ENCODE measurements around the gene PCP4. TPM values are rescaled to one million over a fixed set of nuclear protein-coding genes. Genes with fewer than 3 reads are reported as not detected.

The PCP4 gene
- total RNA-seq, 2 donors from 2014 or later: not detected

DNA sequence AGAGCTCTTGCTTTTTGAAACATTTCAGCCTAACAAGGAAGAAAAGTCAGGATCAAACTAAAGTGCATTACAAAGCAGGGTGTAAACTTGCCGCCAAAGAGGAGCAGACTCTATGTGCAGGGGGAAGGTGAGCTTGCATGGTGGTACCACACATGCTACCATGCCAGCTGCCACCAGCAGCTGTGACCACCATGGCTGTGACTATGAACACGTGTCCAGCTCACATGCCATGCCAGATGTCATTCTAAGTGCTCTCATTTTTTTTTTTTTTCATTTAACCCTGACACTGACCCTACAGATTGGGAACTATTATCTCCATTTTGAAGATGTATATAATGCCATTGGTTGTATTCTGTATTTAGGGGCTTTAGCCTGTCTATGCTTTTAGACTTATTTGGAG, 79.0 kb downstream of the PCP4 start:
- no peak for ATAC-seq
- H3K27ac Mint-ChIP-seq: no peak overlapping the region
- peaks cover 6 to 16% of the 10 kb centered on the region in 2 donors for H3K9me3 Mint-ChIP-seq
- DNase-seq (ENCODE audit: low spot score in 2 of 2): no peak
- H3K36me3 Mint-ChIP-seq: peaks cover 0 to 11% of the 10 kb centered on the region in 2 donors

DNA sequence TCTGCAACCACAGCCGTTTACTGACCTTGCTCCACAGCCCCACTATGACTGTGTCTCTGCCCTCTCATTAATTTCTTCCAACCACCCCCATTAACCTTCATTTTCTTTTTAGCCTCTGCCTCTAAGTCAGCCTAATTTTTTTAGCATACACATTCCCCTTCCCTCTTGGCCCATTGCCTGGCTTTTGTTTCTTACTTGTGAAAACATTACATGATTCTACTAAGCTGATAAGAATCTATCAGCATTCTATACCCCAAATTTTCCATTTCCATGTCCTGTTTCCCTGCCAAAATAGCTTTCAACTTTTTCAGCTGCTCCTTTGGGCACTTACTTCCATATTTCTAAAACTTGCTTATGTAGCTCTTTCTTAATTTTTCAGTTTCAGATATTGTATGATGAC, 79.8 kb downstream of the PCP4 start:
- Mint-ChIP-seq H3K9me3 (peaks cover 6 to 16% of the 10 kb centered on the region in 2 donors), H3K36me3 (peaks cover 0 to 18% of the 10 kb centered on the region in 2 donors), H3K27ac (no peak overlapping the region)
- DNase-seq (ENCODE audit: low spot score in 2 of 2): no peak
- ATAC-seq: no peak

DNA sequence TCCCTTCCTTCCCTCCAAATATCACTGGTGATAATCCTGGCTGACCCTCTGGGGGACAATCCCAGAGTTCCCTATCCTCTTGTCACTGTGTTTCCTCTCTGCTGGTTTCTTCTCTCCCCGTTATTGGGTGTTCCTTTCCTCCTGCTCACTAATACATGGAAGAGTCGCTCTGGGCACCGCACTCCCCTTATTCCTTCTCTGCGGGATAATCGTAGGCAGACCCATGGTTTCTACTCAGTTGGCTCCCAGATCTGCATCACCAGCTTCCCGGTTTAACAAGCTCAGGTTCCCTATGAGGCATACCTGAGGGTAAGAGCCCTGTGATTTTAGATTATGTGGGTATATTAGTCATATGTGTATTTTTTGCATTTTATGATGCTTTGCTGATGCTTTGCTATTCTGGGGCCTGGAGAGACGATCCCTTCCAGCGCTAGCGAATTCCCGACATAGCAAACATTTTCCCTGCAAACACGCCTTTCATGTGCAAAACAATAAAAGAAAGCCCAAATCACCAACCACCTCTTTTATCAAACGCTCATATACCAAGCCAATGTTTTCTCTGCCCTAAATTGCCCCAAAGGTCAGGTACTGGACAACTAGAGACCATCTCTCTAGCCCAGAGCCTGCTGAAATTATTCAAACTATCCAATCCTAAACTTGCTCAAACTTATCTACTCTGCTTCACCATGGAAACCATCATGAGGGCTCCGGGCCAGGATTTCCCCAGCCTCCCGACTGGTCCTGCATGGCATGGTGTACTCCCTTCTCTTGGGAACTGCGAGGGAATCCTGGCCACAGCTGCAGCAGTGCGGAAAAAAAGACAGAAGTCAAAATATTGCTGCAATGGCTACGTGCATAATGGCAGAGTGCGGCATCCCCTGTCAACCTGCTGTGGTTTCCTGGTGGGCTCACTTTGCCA, 84.2 kb downstream of the PCP4 start:
- H3K27ac Mint-ChIP-seq: no peak overlapping the region
- ATAC-seq: no peak
- peaks cover 6 to 8% of the 10 kb centered on the region in 2 donors for H3K9me3 Mint-ChIP-seq
- no peak for DNase-seq (ENCODE audit: low spot score in 2 of 2)
- peaks cover 0 to 10% of the 10 kb centered on the region in 2 donors for H3K36me3 Mint-ChIP-seq

DNA sequence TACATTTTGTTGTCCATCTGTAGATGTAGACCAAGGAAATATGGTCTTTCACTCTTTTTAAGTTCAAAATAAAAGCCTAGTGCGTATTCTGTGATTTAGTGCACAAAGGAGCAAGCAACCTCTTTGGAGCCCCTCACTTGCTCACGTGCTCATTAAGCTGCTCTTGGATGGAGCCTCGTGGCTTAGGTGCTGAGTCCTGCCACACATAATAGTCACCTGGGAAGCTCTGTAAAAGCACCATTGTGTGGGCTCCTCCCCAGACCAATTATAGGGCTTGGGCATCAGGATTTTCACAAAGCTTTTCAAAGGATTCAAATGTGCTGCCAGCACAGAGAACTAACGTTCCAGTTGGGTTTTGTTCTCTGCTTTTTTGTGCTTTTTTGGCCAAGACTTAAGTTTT, 85.0 kb downstream of the PCP4 start:
- Mint-ChIP-seq H3K9me3 (peaks cover 3% of the 10 kb centered on the region in 2 donors), H3K27ac (no peak overlapping the region), H3K36me3 (peaks cover 0 to 10% of the 10 kb centered on the region in 2 donors)
- ATAC-seq: no peak
- no peak for DNase-seq (ENCODE audit: low spot score in 2 of 2)

DNA sequence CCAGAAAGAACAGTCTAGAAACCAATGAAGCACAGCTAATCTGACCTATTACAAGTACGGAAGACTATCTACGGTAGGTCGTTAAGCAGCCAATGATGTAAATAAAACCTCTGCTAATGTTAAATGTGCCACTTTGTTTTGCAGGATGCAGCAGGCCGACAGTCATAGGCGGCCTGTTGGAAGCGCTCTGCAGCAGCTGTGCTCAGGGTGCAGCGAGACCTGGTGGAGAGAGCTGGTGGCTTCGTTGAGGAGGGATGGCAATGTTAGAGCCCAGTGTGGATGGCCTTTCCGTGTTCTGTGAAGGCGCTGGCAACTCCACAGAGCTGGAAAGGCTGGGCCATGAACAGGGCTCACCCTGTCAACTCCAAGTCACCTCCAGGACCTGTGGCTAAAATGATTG, 87.3 kb downstream of the PCP4 start:
- H3K27ac Mint-ChIP-seq: no peak overlapping the region
- H3K9me3 Mint-ChIP-seq: no peaks in the 10 kb centered on the region
- peaks cover 0 to 10% of the 10 kb centered on the region in 2 donors for H3K36me3 Mint-ChIP-seq

DNA sequence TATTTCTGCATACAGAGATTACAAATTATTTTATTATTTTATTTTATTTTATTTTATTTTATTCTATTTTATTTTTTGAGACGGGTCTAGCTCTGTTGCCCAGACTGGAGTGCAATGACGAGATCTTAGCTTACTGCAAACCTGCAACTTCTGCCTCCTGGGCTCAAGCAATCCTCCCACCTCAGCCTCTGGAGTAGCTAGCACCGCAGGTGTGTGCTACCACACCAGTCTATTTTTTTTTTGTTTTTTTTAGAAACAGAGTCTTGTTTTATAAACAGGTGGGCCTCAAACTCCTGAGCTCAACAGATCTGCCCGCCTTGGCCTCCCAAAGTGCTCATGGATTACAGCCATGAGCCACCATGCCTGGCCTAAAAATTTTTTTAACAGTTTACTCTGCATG, 88.1 kb downstream of the PCP4 start:
- DNase-seq (ENCODE audit: low spot score in 2 of 2) (no peak), ATAC-seq (no peak)
- peaks cover 5% of the 10 kb centered on the region in 2 donors for H3K9me3 Mint-ChIP-seq
- H3K27ac Mint-ChIP-seq: no peak overlapping the region
- peaks cover 0 to 15% of the 10 kb centered on the region in 2 donors for H3K36me3 Mint-ChIP-seq

More for the DNA sequence above, 87.3 kb downstream of the PCP4 start:
- ATAC-seq (no peak), DNase-seq (ENCODE audit: low spot score in 2 of 2) (no peak)

DNA sequence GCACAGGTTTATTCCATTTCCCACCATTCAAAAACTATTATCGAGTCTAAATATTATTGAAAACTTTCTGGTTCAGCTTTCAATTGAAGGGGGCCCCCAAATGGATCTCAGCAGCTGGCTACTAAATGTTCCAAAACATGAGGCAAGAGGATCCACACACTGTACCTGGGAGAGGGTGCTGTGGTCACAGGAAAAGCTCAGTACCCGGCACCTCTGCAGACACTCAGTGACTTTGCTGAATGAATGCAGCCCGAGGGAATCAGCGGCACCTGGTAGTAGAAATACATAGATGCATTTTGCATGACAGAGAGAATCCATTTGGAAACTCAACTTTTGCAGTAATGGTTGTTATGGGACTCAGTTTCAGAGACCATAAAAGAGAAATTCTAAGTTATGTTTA, 89.3 kb downstream of the PCP4 start:
- Mint-ChIP-seq H3K36me3 (peaks cover 0 to 15% of the 10 kb centered on the region in 2 donors), H3K27ac (no peak overlapping the region), H3K9me3 (peaks cover 5 to 6% of the 10 kb centered on the region in 2 donors)
- DNase-seq (ENCODE audit: low spot score in 2 of 2) (no peak), ATAC-seq (no peak)

DNA sequence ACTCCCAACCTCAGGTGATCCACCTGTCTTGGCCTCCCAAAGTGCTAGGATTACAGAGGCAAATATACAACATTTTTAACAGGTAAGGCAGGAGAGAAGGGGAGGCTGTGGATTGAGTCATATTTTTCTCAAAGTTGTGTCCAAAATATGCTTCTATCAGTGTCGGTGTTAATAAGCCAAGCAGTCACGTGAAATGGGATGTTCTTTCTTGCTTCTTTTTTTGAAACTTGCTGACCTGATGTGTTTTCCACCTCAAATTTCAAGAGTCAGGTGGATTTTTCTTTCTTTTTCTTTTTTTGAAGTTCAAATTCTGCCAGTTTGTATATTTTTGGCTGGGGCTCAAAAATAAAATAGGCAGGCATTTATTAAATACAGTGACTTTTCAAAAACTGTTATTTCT, 91.5 kb downstream of the PCP4 start:
- DNase-seq (ENCODE audit: low spot score in 2 of 2): no peak
- no peak overlapping the region for H3K27ac Mint-ChIP-seq
- no peak for ATAC-seq
- H3K9me3 Mint-ChIP-seq: peaks cover 7 to 11% of the 10 kb centered on the region in 2 donors
- peaks cover 0 to 11% of the 10 kb centered on the region in 2 donors for H3K36me3 Mint-ChIP-seq

DNA sequence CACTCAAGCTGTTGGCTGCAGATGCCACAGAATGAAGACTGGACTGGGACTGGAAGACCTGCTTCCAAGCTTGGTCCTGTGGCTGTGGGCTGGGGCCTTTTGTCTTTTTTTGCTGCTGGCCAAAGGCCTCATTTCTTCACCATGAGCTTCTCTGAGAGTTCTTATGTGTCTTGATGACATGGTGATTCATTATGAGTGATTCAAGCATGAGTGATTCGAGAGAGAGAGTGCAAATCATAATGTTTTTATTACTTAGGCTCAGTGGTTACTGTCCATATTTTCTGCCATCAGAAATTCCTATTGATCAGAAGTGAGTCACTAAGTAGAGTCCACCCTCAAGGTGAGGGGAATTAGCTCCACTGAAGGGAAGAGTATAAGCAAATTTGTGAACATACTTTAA, 94.0 kb downstream of the PCP4 start:
- Mint-ChIP-seq H3K36me3 (peaks cover 0 to 11% of the 10 kb centered on the region in 2 donors), H3K9me3 (peaks cover 10 to 11% of the 10 kb centered on the region in 2 donors), H3K27ac (no peak overlapping the region)
- DNase-seq (ENCODE audit: low spot score in 2 of 2) (no peak), ATAC-seq (no peak)

DNA sequence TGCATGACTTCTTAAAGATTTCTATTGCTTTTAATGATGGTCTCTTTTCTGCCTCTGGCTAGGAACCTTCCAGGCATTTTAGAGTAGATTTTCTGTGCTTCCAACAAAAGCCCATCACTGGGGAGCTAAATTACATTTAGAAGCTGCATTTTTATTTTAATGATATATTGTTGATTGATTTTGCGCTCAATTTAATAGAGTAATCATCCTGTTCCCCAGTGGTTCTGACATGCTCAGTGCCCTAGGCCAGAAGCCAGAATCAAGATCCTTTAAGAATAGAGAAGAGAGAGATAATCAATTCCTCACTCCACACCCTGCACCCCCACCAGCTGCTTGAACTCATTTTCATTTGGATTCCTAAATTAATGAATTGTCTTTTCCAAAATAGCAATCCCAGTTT, 97.8 kb downstream of the PCP4 start:
- DNase-seq (ENCODE audit: low spot score in 2 of 2) (no peak), ATAC-seq (no peak)
- H3K36me3 Mint-ChIP-seq: peaks cover 0 to 8% of the 10 kb centered on the region in 2 donors
- peaks cover 8 to 18% of the 10 kb centered on the region in 2 donors for H3K9me3 Mint-ChIP-seq
- H3K27ac Mint-ChIP-seq: no peak overlapping the region

DNA sequence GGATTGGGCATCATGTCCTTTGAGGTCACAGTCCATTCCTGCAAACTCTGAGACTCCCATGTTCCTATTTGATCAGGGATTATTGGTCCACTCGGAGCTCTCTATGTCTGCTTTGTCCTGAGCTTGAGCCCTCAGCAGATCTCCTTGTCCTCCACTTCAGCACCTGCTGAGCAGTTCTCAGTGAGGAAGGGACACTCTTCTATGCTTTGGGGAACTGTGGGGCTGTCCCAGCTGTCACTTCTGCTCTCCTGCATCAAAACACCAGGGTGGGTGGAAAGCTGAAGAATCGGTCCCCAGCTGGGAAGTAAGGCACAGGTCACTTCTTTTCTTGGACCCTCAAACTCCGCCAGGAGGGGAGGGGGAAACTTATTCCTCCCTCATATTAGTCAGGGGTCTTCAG, 99.5 kb downstream of the PCP4 start:
- H3K9me3 Mint-ChIP-seq: peaks cover 4 to 14% of the 10 kb centered on the region in 2 donors
- ATAC-seq: no peak
- DNase-seq (ENCODE audit: low spot score in 2 of 2): no peak

DNA sequence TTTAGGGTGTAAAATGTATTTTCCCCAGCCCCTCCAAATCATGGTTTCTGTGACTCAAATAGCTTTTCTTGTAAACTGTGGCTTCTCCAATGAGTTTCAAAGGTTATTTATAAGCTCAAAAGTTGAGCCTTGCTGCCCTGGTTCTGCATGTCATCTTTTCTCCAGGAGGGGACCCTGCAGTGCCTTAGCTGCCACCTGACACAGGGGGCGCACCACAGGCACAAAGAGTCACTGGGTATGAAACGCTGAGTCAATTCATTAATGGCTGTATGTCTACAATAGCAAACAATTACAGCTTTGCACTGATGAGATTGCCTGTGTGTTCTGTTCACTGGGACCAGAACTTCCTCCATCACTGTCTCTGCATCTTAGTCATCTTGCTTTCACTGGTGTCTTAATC, 100.8 kb downstream of the PCP4 start:
- Mint-ChIP-seq H3K36me3 (no peaks in the 10 kb centered on the region), H3K9me3 (peaks cover 4 to 9% of the 10 kb centered on the region in 2 donors), H3K27ac (no peak overlapping the region)
- ATAC-seq: no peak
- no peak for DNase-seq (ENCODE audit: low spot score in 2 of 2)

More for the DNA sequence above, 99.5 kb downstream of the PCP4 start:
- Mint-ChIP-seq H3K27ac (no peak overlapping the region), H3K36me3 (no peaks in the 10 kb centered on the region)

DNA sequence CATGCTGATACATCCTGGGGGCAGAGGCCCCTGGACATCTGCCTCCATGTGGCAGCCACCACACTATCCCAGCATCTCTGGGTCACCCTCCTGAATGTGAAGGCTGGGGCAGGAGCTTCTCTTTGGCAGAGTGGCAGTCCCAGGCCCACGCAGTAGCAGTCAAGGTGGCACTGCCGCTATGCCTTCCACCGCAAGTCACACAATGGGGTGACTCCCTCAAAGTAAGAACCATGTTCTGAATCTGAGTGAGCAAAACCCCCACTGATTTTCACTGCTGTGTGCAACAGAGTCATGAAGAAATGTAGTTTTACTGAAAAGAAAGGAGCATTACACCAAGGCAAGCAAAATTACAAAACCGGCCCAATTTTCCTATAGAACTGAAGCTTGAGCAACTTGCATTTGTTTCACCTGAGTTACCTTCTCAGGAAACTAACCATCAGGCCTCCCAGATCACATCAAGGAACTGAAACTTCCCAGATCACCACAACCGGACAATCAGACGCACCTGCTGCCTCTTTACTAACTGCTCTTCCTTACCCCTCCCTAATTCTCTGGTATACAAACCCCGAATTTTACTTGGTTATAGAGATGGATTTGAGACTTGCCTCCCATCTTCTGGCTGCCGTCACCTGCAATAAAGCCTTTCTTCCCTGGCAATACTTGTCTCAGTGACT, 102.6 kb downstream of the PCP4 start:
- ATAC-seq (no peak), DNase-seq (ENCODE audit: low spot score in 2 of 2) (no peak)
- Mint-ChIP-seq H3K27ac (no peak overlapping the region), H3K9me3 (peaks cover 0 to 9% of the 10 kb centered on the region in 2 donors), H3K36me3 (no peaks in the 10 kb centered on the region)

DNA sequence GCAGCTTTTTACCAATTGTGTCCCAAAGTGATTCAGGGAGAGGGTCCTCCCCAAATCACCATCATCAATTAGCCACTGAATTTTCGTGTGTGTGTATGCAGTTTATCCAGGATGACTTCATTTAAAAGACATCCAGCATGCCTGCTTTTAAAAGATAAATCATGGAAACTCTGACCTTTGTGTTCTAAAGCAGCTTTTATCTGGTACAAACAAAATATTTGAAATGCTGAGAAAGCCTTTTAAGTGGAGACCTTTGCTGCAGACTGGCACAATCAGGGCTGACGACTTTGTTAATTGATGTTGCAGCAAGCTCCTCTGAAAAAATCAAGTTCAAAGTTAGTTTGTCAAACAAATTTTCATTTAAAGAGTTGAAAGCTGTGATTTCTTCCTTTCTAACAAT, 104.7 kb downstream of the PCP4 start:
- no peaks in the 10 kb centered on the region for H3K36me3 Mint-ChIP-seq
- H3K27ac Mint-ChIP-seq: no peak overlapping the region
- no peak for DNase-seq (ENCODE audit: low spot score in 2 of 2)
- no peak for ATAC-seq
- peaks cover 0 to 12% of the 10 kb centered on the region in 2 donors for H3K9me3 Mint-ChIP-seq

DNA sequence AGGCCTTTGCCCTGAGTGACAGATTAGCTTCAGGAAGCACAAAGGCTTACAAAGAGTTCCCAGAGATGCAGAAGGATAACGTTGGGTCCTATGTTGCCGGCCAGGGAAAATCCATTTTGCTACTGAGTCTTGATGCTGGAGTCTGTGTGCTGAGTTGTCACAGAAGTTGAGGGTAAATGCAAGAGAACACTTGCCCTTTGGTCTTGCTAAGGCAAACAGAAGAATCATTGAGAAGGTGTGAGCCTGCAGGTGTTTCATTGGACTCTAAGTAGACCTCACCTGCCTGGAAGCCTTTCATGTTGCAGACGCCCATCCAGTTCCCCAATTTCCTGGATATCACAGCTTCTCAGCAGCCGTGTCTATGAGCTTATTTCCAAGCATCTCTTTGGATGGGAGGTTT, 105.2 kb downstream of the PCP4 start:
- DNase-seq (ENCODE audit: low spot score in 2 of 2): no peak
- no peaks in the 10 kb centered on the region for H3K36me3 Mint-ChIP-seq
- no peak for ATAC-seq
- H3K27ac Mint-ChIP-seq: no peak overlapping the region
- H3K9me3 Mint-ChIP-seq: peaks cover 0 to 7% of the 10 kb centered on the region in 2 donors

DNA sequence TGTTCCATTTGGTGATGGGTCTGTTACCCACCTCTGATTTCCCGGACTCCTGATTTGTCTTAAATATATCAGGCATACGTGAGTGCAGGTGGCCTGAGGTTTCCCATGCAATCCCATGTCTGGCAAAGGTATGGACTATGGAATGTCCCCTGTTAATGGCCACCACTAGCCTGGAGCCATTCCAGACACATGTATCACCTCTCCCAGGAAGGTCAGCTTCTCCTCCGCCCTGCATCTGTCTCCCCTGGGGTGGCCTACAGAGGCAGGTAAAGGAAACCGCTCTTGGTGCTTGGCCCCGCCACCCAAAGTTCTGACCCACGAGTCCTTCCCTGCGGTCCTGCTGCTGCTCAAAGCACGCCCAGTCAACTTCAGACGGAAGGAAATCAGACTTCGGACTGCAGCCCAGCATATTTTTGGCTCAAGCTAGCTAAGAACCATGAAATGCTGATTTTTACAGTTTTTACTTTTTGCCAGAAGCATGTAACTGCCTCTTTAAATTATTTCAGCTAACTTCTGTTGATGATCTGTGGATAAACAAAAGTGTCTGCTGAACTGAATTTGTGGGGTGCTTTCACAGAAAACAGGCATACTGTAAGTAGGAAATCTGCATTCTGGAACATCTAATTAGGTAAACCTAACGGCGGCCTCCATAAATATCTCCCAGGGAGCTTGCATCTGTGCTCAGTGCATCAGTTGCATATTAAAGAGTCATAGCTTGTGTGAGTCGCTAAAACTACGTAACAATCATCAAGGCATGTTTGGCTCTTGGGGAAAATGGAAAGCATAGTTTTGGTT, 105.9 kb downstream of the PCP4 start:
- no peak for DNase-seq (ENCODE audit: low spot score in 2 of 2)
- Mint-ChIP-seq H3K36me3 (no peaks in the 10 kb centered on the region), H3K9me3 (peaks cover 2 to 10% of the 10 kb centered on the region in 2 donors), H3K27ac (no peak overlapping the region)
- no peak for ATAC-seq

DNA sequence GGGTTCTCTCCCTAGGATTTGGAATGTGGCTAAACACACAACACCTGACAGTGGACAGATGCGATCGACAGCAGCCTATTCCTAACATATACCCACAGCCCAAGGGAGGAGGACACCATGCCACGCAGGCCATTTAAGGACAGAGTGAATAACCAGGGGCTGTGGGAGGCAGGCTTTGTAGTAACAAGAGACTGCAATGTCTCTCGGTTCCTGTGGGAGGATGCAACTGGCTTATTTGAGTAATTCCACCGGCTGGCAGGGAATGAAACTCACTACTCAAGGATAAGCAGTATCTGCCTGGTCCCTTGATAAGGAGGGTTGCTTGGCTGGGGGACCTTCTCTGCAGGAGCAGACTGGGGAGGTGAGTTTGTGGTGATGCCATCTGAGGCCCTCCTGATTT, 109.6 kb downstream of the PCP4 start:
- DNase-seq (ENCODE audit: low spot score in 2 of 2) (no peak), ATAC-seq (no peak)
- peaks cover 4 to 13% of the 10 kb centered on the region in 2 donors for H3K9me3 Mint-ChIP-seq

More for the DNA sequence above, 109.6 kb downstream of the PCP4 start:
- H3K27ac Mint-ChIP-seq: no peak overlapping the region
- H3K36me3 Mint-ChIP-seq: no peaks in the 10 kb centered on the region

Data from activated naive CD4-positive, alpha-beta T cell treated with anti-CD3 and anti-CD28 coated beads, Interleukin-2, amount 50 U/mL, for 72 hours (primary cell).